HUES48 (cell line): ENCODE data around the gene LRRC43.

Experiments
- H3K27ac ChIP-seq: one replicate; pipeline ENCODE4 v1.7.0; 2013; ENCODE audit warnings: low read depth, low read length, inconsistent platforms
- H3K27me3 ChIP-seq: 2 replicates; pipeline ENCODE4 v1.6.1; 2013; ENCODE audit warnings: mild to moderate bottlenecking, low read length; ENCODE audit not compliant: control insufficient read depth, insufficient read depth
- H3K36me3 ChIP-seq: 2 replicates; pipeline ENCODE4 v1.6.1; 2013; ENCODE audit warnings: low read length; ENCODE audit not compliant: control insufficient read depth, insufficient read depth
- H3K4me1 ChIP-seq: 2 replicates; pipeline ENCODE4 v1.6.1; 2013; ENCODE audit warnings: mild to moderate bottlenecking, low read length; ENCODE audit not compliant: control insufficient read depth, insufficient read depth
- H3K4me3 ChIP-seq: 2 replicates; pipeline ENCODE4 v1.5.1; 2013; ENCODE audit warnings: mild to moderate bottlenecking, low read depth, low read length
- H3K9ac ChIP-seq: 2 replicates; pipeline ENCODE4 v1.6.1; 2013; ENCODE audit warnings: mild to moderate bottlenecking, low read depth, low read length, moderate library complexity
- H3K9me3 ChIP-seq: 2 replicates; pipeline ENCODE4 v1.6.1; 2013; ENCODE audit warnings: low read length; ENCODE audit not compliant: control insufficient read depth, insufficient read depth

The LRRC43 gene

GRCh38 chr12:122158700-122159285 lies 24.1 kb upstream of the LRRC43 start:
- Histone ChIP-seq H3K9ac (no peak overlapping the region), H3K36me3 (no peaks in the 10 kb centered on the region), H3K9me3 (no peaks in the 10 kb centered on the region), H3K4me1 (no peaks in the 10 kb centered on the region; the same call in 1 of the 2 replicates), H3K27me3 (no peaks in the 10 kb centered on the region), H3K4me3 (no peak overlapping the region), H3K27ac (no peak overlapping the region)

GRCh38 chr12:122159882-122160281 lies 23.0 kb upstream of the LRRC43 start:
- H3K36me3 ChIP-seq, result no peaks in the 10 kb centered on the region
- H3K27me3 ChIP-seq, result no peaks in the 10 kb centered on the region
- no peak overlapping the region for H3K4me3 ChIP-seq
- H3K9me3 ChIP-seq, result no peaks in the 10 kb centered on the region
- no peak overlapping the region for H3K9ac ChIP-seq
- no peaks in the 10 kb centered on the region; the same call in 1 of the 2 replicates for H3K4me1 ChIP-seq
- H3K27ac ChIP-seq, result no peak overlapping the region

- no peak overlapping the region for H3K9ac ChIP-seq
These were observed 22.2 kb upstream of the LRRC43 start for GRCh38 chr12:122160761-122161160.

GRCh38 chr12:122161682-122162081 lies 21.2 kb upstream of the LRRC43 start:
- Histone ChIP-seq H3K9ac (no peak overlapping the region), H3K4me1 (no peaks in the 10 kb centered on the region), H3K27me3 (no peaks in the 10 kb centered on the region), H3K9me3 (no peaks in the 10 kb centered on the region), H3K4me3 (no peak overlapping the region), H3K36me3 (no peaks in the 10 kb centered on the region), H3K27ac (no peak overlapping the region)

More at GRCh38 chr12:122160761-122161160, 22.2 kb upstream of the LRRC43 start:
- H3K4me1 ChIP-seq, result no peaks in the 10 kb centered on the region; the same call in 1 of the 2 replicates
- no peaks in the 10 kb centered on the region for H3K9me3 ChIP-seq
- H3K27me3 ChIP-seq, result no peaks in the 10 kb centered on the region
- no peak overlapping the region for H3K27ac ChIP-seq
- H3K4me3 ChIP-seq, result no peak overlapping the region
- H3K36me3 ChIP-seq, result no peaks in the 10 kb centered on the region

- Histone ChIP-seq H3K9ac (no peak overlapping the region), H3K27ac (no peak overlapping the region), H3K4me1 (no peaks in the 10 kb centered on the region)
These were observed 19.9 kb upstream of the LRRC43 start for GRCh38 chr12:122162976-122163375.

GRCh38 chr12:122166422-122167349 lies 16.2 kb upstream of the LRRC43 start:
- H3K36me3 ChIP-seq, result no peaks in the 10 kb centered on the region
- H3K4me3 ChIP-seq, result no peak overlapping the region
- H3K27me3 ChIP-seq, result no peaks in the 10 kb centered on the region
- H3K27ac ChIP-seq, result no peak overlapping the region
- no peaks in the 10 kb centered on the region for H3K4me1 ChIP-seq
- no peak overlapping the region for H3K9ac ChIP-seq
- no peaks in the 10 kb centered on the region for H3K9me3 ChIP-seq

More at GRCh38 chr12:122162976-122163375, 19.9 kb upstream of the LRRC43 start:
- Histone ChIP-seq H3K9me3 (no peaks in the 10 kb centered on the region), H3K4me3 (no peak overlapping the region), H3K27me3 (no peaks in the 10 kb centered on the region), H3K36me3 (no peaks in the 10 kb centered on the region)

GRCh38 chr12:122167356-122167925 lies 15.5 kb upstream of the LRRC43 start:
- no peaks in the 10 kb centered on the region for H3K4me1 ChIP-seq
- no peaks in the 10 kb centered on the region for H3K9me3 ChIP-seq
- H3K4me3 ChIP-seq, result no peak overlapping the region
- no peak overlapping the region for H3K27ac ChIP-seq
- H3K9ac ChIP-seq, result no peak overlapping the region
- no peaks in the 10 kb centered on the region for H3K36me3 ChIP-seq
- no peaks in the 10 kb centered on the region for H3K27me3 ChIP-seq

- H3K27me3 ChIP-seq, result no peaks in the 10 kb centered on the region
- H3K9ac ChIP-seq, result no peak overlapping the region
- H3K4me1 ChIP-seq, result no peaks in the 10 kb centered on the region
- no peaks in the 10 kb centered on the region for H3K9me3 ChIP-seq
- H3K4me3 ChIP-seq, result no peak overlapping the region
- no peaks in the 10 kb centered on the region for H3K36me3 ChIP-seq
- no peak overlapping the region for H3K27ac ChIP-seq
These were observed 14.4 kb upstream of the LRRC43 start for GRCh38 chr12:122168492-122168891.

- no peak overlapping the region for H3K4me3 ChIP-seq
- H3K4me1 ChIP-seq, result no peaks in the 10 kb centered on the region
- H3K9me3 ChIP-seq, result no peaks in the 10 kb centered on the region
- no peak overlapping the region for H3K9ac ChIP-seq
- no peak overlapping the region for H3K27ac ChIP-seq
- H3K36me3 ChIP-seq, result no peaks in the 10 kb centered on the region
- H3K27me3 ChIP-seq, result no peaks in the 10 kb centered on the region
These were observed 11.5 kb upstream of the LRRC43 start for GRCh38 chr12:122171399-122171798.

GRCh38 chr12:122172262-122172939 lies 10.5 kb upstream of the LRRC43 start:
- Histone ChIP-seq H3K4me3 (no peak overlapping the region), H3K27me3 (no peaks in the 10 kb centered on the region), H3K4me1 (no peaks in the 10 kb centered on the region), H3K9ac (no peak overlapping the region), H3K9me3 (no peaks in the 10 kb centered on the region), H3K27ac (no peak overlapping the region), H3K36me3 (no peaks in the 10 kb centered on the region)
